GM12873 (cell line): ENCODE data around the gene MAP2K1.

Experiments
- TF ChIP-seq, protein P1 (sequence below): IDR thresholded peaks from 2 replicates; pipeline ENCODE4 v1.5.1; 2012; ENCODE audit warnings: low read depth, mild to moderate bottlenecking, moderate library complexity, low read length, control low read depth; ENCODE audit not compliant: insufficient read depth; ENCODE audit errors: missing control alignments

Gene MAP2K1

DNA sequence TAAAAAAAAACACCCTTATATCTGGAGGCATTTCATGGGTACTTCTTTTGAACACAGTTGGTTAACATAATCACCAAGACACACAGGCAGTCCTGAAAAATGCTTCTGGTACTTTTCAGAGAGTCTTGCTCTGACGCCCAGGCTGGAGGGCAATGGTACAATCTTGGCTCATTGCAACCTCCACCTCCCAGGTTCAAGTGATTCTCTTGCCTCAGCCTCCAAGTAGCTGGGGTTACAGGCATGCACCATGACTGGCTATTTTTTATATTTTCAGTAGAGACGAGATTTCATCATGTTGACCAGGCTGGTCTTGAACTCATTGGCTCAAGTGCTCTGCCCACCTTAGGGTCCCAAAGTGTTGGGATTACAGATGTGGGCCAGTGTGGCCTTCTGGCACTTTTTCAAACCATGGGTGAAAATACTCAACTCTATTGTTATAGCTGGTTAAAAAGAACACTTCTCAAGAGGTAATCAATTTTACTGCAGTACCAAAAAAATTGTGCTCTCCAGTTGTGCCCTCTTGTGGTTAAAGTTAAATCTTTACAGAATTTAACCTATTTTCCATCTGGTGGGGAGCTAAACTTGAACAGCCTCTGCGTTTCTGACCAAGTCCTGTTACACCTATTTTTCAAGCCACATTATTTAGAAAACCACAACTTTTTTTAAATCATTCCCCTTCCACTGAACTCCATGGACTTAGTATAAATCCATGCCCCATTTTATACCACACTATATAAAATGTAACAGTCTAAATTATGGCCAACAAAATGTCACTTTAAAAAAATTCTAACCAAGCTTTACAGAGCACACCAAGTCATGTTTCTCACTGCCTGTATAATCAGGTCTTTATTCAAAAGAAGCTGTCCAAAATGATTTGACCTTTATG lies 112.0 kb downstream of the MAP2K1 start:
- TF ChIP-seq, protein P1, sequence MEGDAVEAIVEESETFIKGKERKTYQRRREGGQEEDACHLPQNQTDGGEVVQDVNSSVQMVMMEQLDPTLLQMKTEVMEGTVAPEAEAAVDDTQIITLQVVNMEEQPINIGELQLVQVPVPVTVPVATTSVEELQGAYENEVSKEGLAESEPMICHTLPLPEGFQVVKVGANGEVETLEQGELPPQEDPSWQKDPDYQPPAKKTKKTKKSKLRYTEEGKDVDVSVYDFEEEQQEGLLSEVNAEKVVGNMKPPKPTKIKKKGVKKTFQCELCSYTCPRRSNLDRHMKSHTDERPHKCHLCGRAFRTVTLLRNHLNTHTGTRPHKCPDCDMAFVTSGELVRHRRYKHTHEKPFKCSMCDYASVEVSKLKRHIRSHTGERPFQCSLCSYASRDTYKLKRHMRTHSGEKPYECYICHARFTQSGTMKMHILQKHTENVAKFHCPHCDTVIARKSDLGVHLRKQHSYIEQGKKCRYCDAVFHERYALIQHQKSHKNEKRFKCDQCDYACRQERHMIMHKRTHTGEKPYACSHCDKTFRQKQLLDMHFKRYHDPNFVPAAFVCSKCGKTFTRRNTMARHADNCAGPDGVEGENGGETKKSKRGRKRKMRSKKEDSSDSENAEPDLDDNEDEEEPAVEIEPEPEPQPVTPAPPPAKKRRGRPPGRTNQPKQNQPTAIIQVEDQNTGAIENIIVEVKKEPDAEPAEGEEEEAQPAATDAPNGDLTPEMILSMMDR: peak; percentile 43

DNA sequence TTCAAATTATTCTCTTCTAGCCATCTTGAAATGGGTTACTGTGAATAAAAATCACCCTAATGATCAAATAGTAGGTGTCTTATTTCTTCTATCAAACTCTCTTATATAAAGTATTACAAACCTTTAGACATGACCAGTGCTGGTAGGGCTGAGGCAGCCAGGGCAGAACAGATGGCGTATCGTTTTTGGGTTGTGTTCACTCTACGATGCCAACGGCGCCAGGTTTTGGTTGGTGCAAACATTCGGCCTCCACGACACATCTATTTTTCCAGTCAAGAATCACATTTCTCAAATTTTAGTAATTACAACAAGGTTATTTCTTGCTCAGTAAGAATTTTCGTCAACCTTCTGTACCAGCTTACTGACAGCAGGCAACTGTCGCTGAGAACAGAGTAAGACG lies 115.8 kb downstream of the MAP2K1 start:
- TF ChIP-seq, protein P1: no peak

DNA sequence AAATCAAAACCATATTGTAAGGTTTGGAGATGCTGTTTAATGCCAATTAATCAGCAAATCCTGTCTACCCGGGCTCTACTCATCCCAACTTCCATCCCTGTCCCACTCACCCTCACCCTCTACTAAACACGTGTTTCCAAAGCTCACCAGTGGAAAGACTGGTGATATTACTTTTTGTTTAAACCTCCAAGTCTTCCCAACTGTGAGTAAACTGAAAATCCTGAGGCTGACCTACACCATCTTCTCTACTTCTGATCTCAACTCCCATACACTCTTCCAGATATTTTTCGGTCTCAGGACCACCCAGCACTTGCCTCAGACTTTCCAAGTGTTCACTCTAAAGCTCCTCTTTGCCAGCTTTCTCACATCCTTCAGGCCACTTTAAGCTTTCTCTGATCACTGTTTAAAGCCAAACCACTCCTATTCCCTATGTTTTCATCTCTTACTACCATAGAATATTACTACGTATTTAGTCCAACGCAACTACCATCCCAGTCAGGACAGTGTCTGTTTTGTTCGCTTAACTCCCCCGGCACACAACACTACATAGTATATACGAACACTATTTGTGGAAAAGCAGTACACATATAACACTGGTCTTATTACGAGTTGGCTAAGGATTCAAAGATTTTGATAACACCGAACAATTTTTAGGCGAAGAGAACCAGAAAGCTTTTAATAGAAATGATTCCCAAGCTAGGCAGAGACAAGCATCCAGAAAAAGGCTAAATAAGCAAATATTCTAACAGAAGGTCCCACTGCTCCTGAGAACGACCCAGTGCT lies 117.3 kb downstream of the MAP2K1 start:
- TF ChIP-seq, protein P1: no peak

DNA sequence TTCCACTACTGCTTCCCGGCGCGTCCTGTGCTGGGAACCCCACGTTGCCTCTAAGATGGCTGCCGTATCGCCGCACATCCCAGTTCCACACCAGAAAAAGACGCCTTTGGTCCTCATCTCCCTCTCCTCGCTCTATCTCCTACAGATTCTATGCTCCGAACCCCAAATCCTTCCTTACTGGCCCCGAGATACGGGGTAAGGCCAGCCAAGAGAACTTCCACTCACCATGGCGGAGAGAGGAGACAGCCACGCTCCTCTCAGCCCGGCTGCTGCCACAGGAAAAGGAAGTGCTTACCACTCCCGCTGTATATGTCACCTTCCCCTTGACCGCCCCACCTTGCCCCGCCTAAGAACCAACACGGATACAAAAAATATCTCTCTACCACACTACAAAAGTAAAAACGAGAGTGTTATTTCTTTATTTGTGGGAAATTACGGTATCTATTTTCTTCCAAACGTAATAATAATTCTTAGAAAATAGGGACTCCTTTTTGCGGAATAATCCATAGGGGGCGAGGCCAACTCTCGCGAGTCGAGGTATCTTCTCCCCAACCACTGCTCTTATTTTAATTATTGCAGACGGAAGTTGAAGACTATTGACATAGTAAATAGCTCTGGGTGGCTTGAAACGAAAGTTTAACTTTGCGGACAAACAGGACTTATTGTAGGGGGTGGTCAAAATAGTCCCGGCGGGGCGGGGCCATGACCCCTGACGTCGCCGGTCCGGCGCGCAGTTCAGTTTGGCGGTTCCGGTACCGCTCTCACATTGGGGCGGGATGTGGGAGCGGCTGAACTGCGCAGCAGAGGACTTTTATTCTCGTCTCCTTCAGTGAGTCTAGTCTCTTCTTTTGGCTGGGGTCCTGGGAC lies 118.1 kb downstream of the MAP2K1 start, which contains the start of the genes RPL4 and ZWILCH:
Gene RPL4, minus strand, starts transcription at position 293 of the 867 bp plus-strand sequence. Its CDS starts 65 bp downstream, at position 228.
Gene ZWILCH, plus strand, starts transcription at position 764 of the 867 bp plus-strand sequence. Its CDS starts 13 bp downstream, at position 777.
- TF ChIP-seq, protein P1: no peak

DNA sequence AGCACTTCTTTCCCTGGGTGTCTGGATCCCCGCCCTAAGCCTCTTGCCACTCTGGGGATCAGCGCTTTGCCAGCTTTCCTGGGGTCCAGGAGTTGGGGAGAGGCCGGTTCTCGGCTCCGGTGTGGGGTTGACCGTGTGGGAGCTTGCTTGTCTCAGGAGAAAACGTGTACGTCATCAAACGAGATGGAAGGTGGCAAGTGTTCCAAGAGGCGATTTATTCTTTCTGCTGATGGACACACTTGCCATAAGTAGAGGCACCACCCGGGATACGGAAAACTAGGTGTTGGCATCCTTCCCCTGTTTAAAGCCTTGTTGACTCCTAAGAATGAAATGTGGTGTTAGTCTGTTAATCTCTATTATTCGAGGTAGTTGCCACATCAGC lies 118.7 kb downstream of the MAP2K1 start:
- TF ChIP-seq, protein P1: no peak

DNA sequence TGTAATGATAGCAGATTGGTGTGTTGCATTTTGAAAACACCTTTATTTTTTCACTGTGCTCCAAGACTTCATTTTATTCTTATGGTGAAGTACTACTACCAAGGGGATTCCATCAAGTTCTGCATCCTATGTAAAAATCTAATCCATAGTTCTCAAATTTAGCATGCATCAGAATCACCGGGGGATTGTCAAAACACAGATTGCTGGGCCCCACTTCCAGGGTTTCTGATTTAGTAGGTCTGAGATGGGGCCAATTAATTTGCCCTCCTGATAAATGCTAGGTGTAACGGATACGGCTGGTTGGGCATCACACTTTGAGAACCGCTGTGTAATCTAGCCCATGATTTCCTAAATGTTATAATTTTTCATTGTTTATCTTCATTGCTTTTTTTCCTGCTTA lies 119.1 kb downstream of the MAP2K1 start:
- TF ChIP-seq, protein P1: no peak
